HFF-Myc (cell line): ENCODE data around the gene SYVN1.

Experiments
- DNase-seq: peaks from one replicate; pipeline ENCODE4 v3.0.0-alpha.2; 2011; ENCODE audit warnings: low read depth; ENCODE audit errors: extremely low read depth
- H3K4me3 ChIP-seq: replicated peaks from 2 replicates; pipeline ENCODE4 v1.5.1; 2011; ENCODE audit warnings: low read depth, mild to moderate bottlenecking, control low read depth, low read length
- CTCF ChIP-seq: IDR thresholded peaks from 2 replicates; pipeline ENCODE4 v1.5.1; 2012; ENCODE audit warnings: mild to moderate bottlenecking, low read depth, low read length, control low read depth; ENCODE audit errors: missing control alignments

The SYVN1 gene

GRCh38 chr11:65114538-65115171, 19.7 kb downstream of the SYVN1 start:
- no peak overlapping the region for H3K4me3 ChIP-seq
- TF ChIP-seq CTCF: no peak
- DNase-seq: no peak

GRCh38 chr11:65113839-65114238, 20.5 kb downstream of the SYVN1 start:
- no peak for TF ChIP-seq CTCF
- H3K4me3 ChIP-seq: no peak overlapping the region
- DNase-seq: no peak

- no peak for DNase-seq
- H3K4me3 ChIP-seq: peak overlapping the region; percentile 52
- TF ChIP-seq CTCF: no peak
Measured at GRCh38 chr11:65113361-65113756, 21.0 kb downstream of the SYVN1 start.

GRCh38 chr11:65112546-65113360, 21.6 kb downstream of the SYVN1 start:
- DNase-seq: no peak
- TF ChIP-seq CTCF: peak; percentile 85
- peak overlapping the region; percentile 52 for H3K4me3 ChIP-seq

- DNase-seq: no peak
- peak within 1 kb of the TSS; percentile 52 for H3K4me3 ChIP-seq
- TF ChIP-seq CTCF: no peak
Measured at GRCh38 chr11:65111744-65112545, 22.4 kb downstream of the SYVN1 start, which contains the start of gene TM7SF2. Gene TM7SF2 (plus strand): TSS chr11:65111872. CDS start chr11:65112016, 144 bp downstream.

- no peak for TF ChIP-seq CTCF
- DNase-seq: no peak
- H3K4me3 ChIP-seq: no peak overlapping the region
Measured at GRCh38 chr11:65111159-65111743, 23.1 kb downstream of the SYVN1 start.
